K562 (cell line): ENCODE measurements around the gene DCAF7. TPM values are rescaled to one million over a fixed set of nuclear protein-coding genes. Genes with fewer than 3 reads are reported as not detected.

Experiments
- ATAC-seq: fragments of 200-7000 bp; cut with Tn5 transposase; 3 replicates; pipeline ENCODE4 v1.9.1; 2020; ENCODE audit warnings: moderate library complexity
- BruUV-seq: library from RNA; stranded (reverse); fragments of 400-500 nt; replicated peaks from 2 replicates; lab custom pipeline; 2021; lab: Mats Ljungman, UMichigan
- CTCF ChIA-PET: fragments of 300-600 bp; formaldehyde crosslinking; extraction: SDS; loops from one replicate; lab custom pipeline; 2021; ENCODE audit warnings: low intra/inter-chr PET ratio; lab: Yijun Ruan, JAX
- POLR2A ChIA-PET: fragments of 300-600, 350-650 bp; sonication (Branson Sonifier 250); formaldehyde crosslinking; extraction: SDS; loops from one replicate; lab custom pipeline; 2021; ENCODE audit warnings: antibody characterized with exemption, inconsistent platforms; lab: Yijun Ruan, JAX
- DNase-seq, 4 experiments: peaks; one replicate each; pipeline versions ENCODE4 v3.0.0 to v3.0.0-alpha.2; 2011 to 2018; ENCODE audit warnings: low spot score in 3 of 4, mixed read lengths in 3 of 4; ENCODE audit errors: extremely low read depth in 1 of 4
- FAIRE-seq: peaks from 2 replicates; lab custom pipeline; 2011; peaks lifted over from hg19 to GRCh38; lab: Jason Lieb, UNC
- H2AFZ ChIP-seq: 2 replicates; pipeline ENCODE4 v1.6.0; 2011; ENCODE audit warnings: low read depth, low read length, control low read depth, inconsistent platforms
- H3K27ac ChIP-seq: fragments of 200-600 bp; 3 replicates; pipeline ENCODE4 v1.8.0; 2011; ENCODE audit warnings: low read depth, mild to moderate bottlenecking, control low read depth, inconsistent platforms, low read length, moderate library complexity, mixed read lengths; ENCODE audit errors: extremely low read depth
- H3K27me3 ChIP-seq, 2 experiments: fragments of 300-600 bp in 1 of 2; 2 replicates in 1 of 2; 3 replicates in 1 of 2; pipeline versions ENCODE4 v1.6.0 to v1.8.0; 2011; ENCODE audit warnings: inconsistent platforms in 2 of 2, low read length in 2 of 2, mild to moderate bottlenecking in 1 of 2, mixed read lengths in 1 of 2, moderate library complexity in 1 of 2; ENCODE audit not compliant: control insufficient read depth in 2 of 2, insufficient read depth in 2 of 2
- H3K36me3 ChIP-seq: fragments of 300-600 bp; 3 replicates; pipeline ENCODE4 v1.8.0; 2011; ENCODE audit warnings: mild to moderate bottlenecking, low read length, inconsistent platforms; ENCODE audit not compliant: control insufficient read depth, insufficient read depth
- H3K4me1 ChIP-seq, 2 experiments: fragments of 200-600 bp in 1 of 2; replicated peaks in 1 of 2; 2 replicates in 1 of 2; 3 replicates in 1 of 2; pipeline versions ENCODE4 v1.5.1 to v1.8.0; 2011; ENCODE audit warnings: inconsistent platforms in 2 of 2, low read length in 2 of 2, mild to moderate bottlenecking in 1 of 2, mixed read lengths in 1 of 2, moderate library complexity in 1 of 2; ENCODE audit not compliant: control insufficient read depth in 2 of 2, insufficient read depth in 2 of 2
- H3K4me2 ChIP-seq: 2 replicates; pipeline ENCODE4 v1.6.1; 2011; ENCODE audit warnings: low read length, control low read depth, inconsistent platforms, mixed read lengths; ENCODE audit not compliant: insufficient read depth
- H3K4me3 ChIP-seq: fragments of 200-600 bp; sonication (generic), shearing (Covaris generic); 2 replicates; pipeline ENCODE4 v1.5.1; 2016; ENCODE audit warnings: control low read depth, inconsistent platforms
- H3K79me2 ChIP-seq: fragments of 200-600 bp; 3 replicates; pipeline ENCODE4 v1.8.0; 2011; ENCODE audit warnings: low read length, inconsistent platforms; ENCODE audit not compliant: control insufficient read depth, insufficient read depth
- H3K9ac ChIP-seq, 2 experiments: 2 replicates each; pipeline versions ENCODE4 v1.6.0 to v1.6.1; 2011; ENCODE audit warnings: low read depth in 2 of 2, low read length in 2 of 2, control low read depth in 1 of 2, inconsistent platforms in 1 of 2, mild to moderate bottlenecking in 1 of 2, mixed read lengths in 1 of 2; ENCODE audit not compliant: insufficient read depth in 1 of 2
- H3K9me1 ChIP-seq: one replicate; pipeline ENCODE4 v1.6.0; 2011; ENCODE audit warnings: inconsistent platforms, mild to moderate bottlenecking, low read length, moderate library complexity; ENCODE audit not compliant: control insufficient read depth, insufficient read depth
- H3K9me3 ChIP-seq: replicated peaks from 2 replicates; pipeline ENCODE4 v1.5.1; 2011; ENCODE audit warnings: low read depth, low read length, inconsistent platforms; ENCODE audit not compliant: control insufficient read depth, insufficient read depth
- H4K20me1 ChIP-seq: replicated peaks from 2 replicates; pipeline ENCODE4 v1.6.1; 2011; ENCODE audit warnings: low read length, inconsistent platforms, mixed read lengths; ENCODE audit not compliant: control insufficient read depth, insufficient read depth
- CTCF ChIP-seq, 3 experiments: IDR thresholded peaks in 2 of 3; conservative IDR thresholded peaks in 1 of 3; 2 replicates each; pipeline ENCODE4 v1.5.1; 2011 to 2012; ENCODE audit warnings: low read length in 3 of 3, mild to moderate bottlenecking in 3 of 3, control low read depth in 2 of 3, improper control_type of control experiment in 1 of 3, inconsistent platforms in 1 of 3, low read depth in 1 of 3, mixed read lengths in 1 of 3, moderate library complexity in 1 of 3; ENCODE audit not compliant: insufficient read depth in 2 of 3
- DEAF1 ChIP-seq: fragments of 450-650 bp; formaldehyde crosslinking; IDR thresholded peaks from 2 replicates; pipeline ENCODE4 v1.4.0; 2020; ENCODE audit warnings: mild to moderate bottlenecking, moderate library complexity
- KLF10 ChIP-seq: fragments of 250-450 bp; sonication (Bioruptor Pico); IDR thresholded peaks from 2 replicates; pipeline ENCODE4 v1.6.1; 2021; ENCODE audit warnings: matching md5 sums
- MCM5 ChIP-seq: fragments of 450-650 bp; IDR thresholded peaks from 2 replicates; pipeline ENCODE4 v1.6.1; 2016; ENCODE audit warnings: low read depth
- SMARCA5 ChIP-seq: fragments of 450-650 bp; IDR thresholded peaks from 2 replicates; pipeline ENCODE4 v1.6.1; 2016
- TARDBP ChIP-seq: fragments of 450-650 bp; IDR thresholded peaks from 2 replicates; pipeline ENCODE4 v1.6.1; 2016
- ZZZ3 ChIP-seq: fragments of 450-650 bp; IDR thresholded peaks from 2 replicates; pipeline ENCODE4 v1.6.1; 2016; ENCODE audit warnings: antibody characterized with exemption, mild to moderate bottlenecking, moderate library complexity
- WGBS: fragments of 100-300 bp; shearing (Covaris generic); methylation state at CpG from one replicate; pipeline ENCODE4 v1.1.6; 2016; ENCODE audit warnings: low coverage, mixed read lengths; ENCODE audit not compliant: insufficient coverage; ENCODE audit errors: missing lambda C conversion rate; 5-methylcytosine and 5-hydroxymethylcytosine counted together
- in situ Hi-C: fragments of 300-500 bp; cut with MboI; formaldehyde crosslinking; loops from 4 replicates; pipeline ENCODE4 v1.15.0; 2018; ENCODE audit warnings: inconsistent platforms, mixed read lengths
- intact Hi-C: fragments of 100-400 bp; cut with micrococcal nuclease; formaldehyde crosslinking; loops from 2 replicates; pipeline ENCODE4 v1.14.2; 2022
- polyA plus RNA-seq, 8 experiments: library from polyadenylated mRNA; depleted of rRNA in 4 of 8; stranded (reverse) in 5 of 8; unstranded in 3 of 8; fragments of >200 nt; fragmentation: Nextera tagmentation in 2 of 8; fragmentation: Illumina TruSeq in 1 of 8; extraction: Ambion mirVana in 2 of 8; extraction: Trizol in 1 of 8; gene quantifications; 2 replicates each; pipeline versions ENCODE4 v1.2.1 to v1.2.3, GENCODE V29; 2011 to 2014; ENCODE audit warnings: inconsistent platforms in 1 of 8, missing spikeins in 1 of 8
- total RNA-seq, 7 experiments: library from RNA; depleted of rRNA in 6 of 7; stranded (reverse); fragments of >200 nt in 6 of 7; fragmentation: Illumina TruSeq in 2 of 7; extraction: Trizol in 2 of 7; gene quantifications; 2 replicates each; pipeline versions ENCODE4 v1.2.1 to v1.2.3, GENCODE V29; 2011 to 2021; ENCODE audit warnings: low replicate concordance in 1 of 7
- TF ChIP-seq, protein P1 (sequence below): sonication (generic); formaldehyde crosslinking; IDR thresholded peaks from 2 replicates; pipeline ENCODE4 v1.8.0; 2023; ENCODE audit warnings: mild to moderate bottlenecking, missing genetic modification reagents

Gene DCAF7
- total and polyA plus RNA-seq, 9 of the 15 experiments (the other 6 are each of a cell fraction or from before 2014, with no cell fraction given): 30.8 to 123 (median 40.2) TPM

GRCh38 chr17:63588797-63589196 lies 38.5 kb downstream of the DCAF7 start:
- Histone ChIP-seq H3K79me2 (no peaks in the 10 kb centered on the region), H3K36me3 (peaks cover 82% of the 10 kb centered on the region), H3K27ac (no peak overlapping the region), H3K9ac (no peak overlapping the region), H3K9me1 (no peaks in the 10 kb centered on the region), H3K4me2 (no peak overlapping the region), H2AFZ (no peak overlapping the region), H3K4me3 (no peak overlapping the region), H3K4me1 (no peaks in the 10 kb centered on the region), H3K27me3 (no peaks in the 10 kb centered on the region), H3K9me3 (no peaks in the 10 kb centered on the region), H4K20me1 (peaks cover 8% of the 10 kb centered on the region; the same call in 1 of the 2 replicates)
- no TSS peak for BruUV-seq
- FAIRE-seq (no peak), ATAC-seq (no peak), DNase-seq (no peak)
- WGBS: 97% methylated on average over 11 of the region's 11 CpGs
- CTCF ChIA-PET: no interaction called here
- in situ Hi-C loops (no loop called here), intact Hi-C loops (no loop called here)
- TF ChIP-seq, protein P1, sequence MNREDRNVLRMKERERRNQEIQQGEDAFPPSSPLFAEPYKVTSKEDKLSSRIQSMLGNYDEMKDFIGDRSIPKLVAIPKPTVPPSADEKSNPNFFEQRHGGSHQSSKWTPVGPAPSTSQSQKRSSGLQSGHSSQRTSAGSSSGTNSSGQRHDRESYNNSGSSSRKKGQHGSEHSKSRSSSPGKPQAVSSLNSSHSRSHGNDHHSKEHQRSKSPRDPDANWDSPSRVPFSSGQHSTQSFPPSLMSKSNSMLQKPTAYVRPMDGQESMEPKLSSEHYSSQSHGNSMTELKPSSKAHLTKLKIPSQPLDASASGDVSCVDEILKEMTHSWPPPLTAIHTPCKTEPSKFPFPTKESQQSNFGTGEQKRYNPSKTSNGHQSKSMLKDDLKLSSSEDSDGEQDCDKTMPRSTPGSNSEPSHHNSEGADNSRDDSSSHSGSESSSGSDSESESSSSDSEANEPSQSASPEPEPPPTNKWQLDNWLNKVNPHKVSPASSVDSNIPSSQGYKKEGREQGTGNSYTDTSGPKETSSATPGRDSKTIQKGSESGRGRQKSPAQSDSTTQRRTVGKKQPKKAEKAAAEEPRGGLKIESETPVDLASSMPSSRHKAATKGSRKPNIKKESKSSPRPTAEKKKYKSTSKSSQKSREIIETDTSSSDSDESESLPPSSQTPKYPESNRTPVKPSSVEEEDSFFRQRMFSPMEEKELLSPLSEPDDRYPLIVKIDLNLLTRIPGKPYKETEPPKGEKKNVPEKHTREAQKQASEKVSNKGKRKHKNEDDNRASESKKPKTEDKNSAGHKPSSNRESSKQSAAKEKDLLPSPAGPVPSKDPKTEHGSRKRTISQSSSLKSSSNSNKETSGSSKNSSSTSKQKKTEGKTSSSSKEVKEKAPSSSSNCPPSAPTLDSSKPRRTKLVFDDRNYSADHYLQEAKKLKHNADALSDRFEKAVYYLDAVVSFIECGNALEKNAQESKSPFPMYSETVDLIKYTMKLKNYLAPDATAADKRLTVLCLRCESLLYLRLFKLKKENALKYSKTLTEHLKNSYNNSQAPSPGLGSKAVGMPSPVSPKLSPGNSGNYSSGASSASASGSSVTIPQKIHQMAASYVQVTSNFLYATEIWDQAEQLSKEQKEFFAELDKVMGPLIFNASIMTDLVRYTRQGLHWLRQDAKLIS (CRISPR knock-in tag): no peak
- TF ChIP-seq TARDBP: no peak
- TF ChIP-seq ZZZ3: no peak
- no peak for TF ChIP-seq MCM5
- TF ChIP-seq CTCF (IDR thresholded peaks at IDR 0.05 in 2 of 3, conservative IDR thresholded peaks at IDR 0.05 in 1 of 3; ENCODE audit: insufficient read depth in 2 of 3, low read depth in 1 of 3, low read length in 3 of 3): no peak
- TF ChIP-seq DEAF1 (CRISPR knock-in tag): no peak
- no peak for TF ChIP-seq SMARCA5
- no peak for TF ChIP-seq KLF10 (CRISPR knock-in tag)
- POLR2A ChIA-PET: interaction anchor here (1.0 kb wide), 1 partner anchor 37 kb away, joined by 4 read pairs; no protein-coding TSS in a partner anchor
